GM10266 (cell line): ENCODE results near the gene ZCCHC3.
"Not testable (repeated sequence)": the region's sequence is repeated elsewhere in the genome, so short reads cannot be mapped to it uniquely, and the experiment has no call there.

Experiments used
- DNase-seq: peaks from one replicate; pipeline ENCODE4 v3.0.0; 2012; ENCODE audit errors: extremely low spot score
- CTCF ChIP-seq: IDR thresholded peaks from 2 replicates; pipeline ENCODE4 v1.5.1; 2012; ENCODE audit warnings: mild to moderate bottlenecking, low read depth; ENCODE audit not compliant: control insufficient read depth, insufficient read depth; ENCODE audit errors: missing control alignments

The ZCCHC3 gene

GRCh38 chr20:327186-328026, 30.0 kb downstream of the ZCCHC3 start:
- no peak for TF ChIP-seq CTCF
- DNase-seq, result peak; percentile 97

- no peak for DNase-seq
- no peak for TF ChIP-seq CTCF
These were observed 30.9 kb downstream of the ZCCHC3 start for GRCh38 chr20:328027-328974.

GRCh38 chr20:328975-329695, 31.8 kb downstream of the ZCCHC3 start:
- DNase-seq, result no peak
- no peak for TF ChIP-seq CTCF

- DNase-seq, result no peak
- TF ChIP-seq CTCF, result no peak
These were observed 32.5 kb downstream of the ZCCHC3 start for GRCh38 chr20:329851-330232.

DNA sequence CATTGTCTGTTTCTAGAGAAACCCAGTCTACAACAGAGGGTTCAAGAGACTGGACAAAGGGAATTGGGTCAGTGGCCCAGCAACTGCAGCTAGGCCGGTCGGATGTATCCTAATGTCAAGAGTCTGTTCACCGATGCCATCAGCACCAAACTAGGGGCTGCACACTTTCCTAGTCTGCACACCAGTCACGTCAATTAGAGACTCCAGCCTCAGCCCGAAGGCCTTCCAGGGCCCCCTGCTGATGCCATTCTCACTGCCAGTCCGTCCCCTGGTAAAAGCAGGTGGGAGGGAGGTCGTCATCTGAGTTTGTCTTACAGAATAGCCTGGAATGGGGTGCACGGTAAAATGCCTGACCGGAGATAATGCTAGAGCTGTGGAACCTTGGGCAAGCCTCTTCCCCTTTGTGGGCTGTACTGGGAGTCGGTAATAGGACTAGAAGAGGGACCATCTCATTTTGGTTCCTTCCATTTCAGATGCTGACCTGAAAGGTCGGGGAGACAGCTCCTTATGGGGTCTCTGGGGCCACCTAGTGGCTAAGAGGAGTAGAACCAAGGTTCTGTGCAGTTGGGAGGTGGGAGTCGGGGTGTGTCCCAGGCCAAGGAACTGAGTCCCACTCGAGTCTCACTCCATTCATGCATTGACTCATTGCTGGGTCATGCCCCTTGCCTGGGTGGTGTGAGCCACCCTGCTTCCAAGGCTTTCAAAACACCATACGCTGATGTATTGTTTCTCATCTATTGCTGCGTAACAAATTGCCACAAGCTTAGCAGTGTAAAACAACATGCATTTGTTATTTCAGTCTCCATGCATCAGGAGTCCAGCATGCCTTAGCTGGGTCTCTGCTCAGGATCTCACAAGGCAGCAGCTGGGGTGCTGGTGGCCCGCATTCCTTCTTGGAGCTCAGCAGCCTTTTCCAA, 33.1 kb downstream of the ZCCHC3 start:
- DNase-seq, result peak; percentile 80
- peak; percentile 82 for TF ChIP-seq CTCF

GRCh38 chr20:334578-334977, 37.2 kb downstream of the ZCCHC3 start:
- no peak for DNase-seq
- no peak for TF ChIP-seq CTCF

DNA sequence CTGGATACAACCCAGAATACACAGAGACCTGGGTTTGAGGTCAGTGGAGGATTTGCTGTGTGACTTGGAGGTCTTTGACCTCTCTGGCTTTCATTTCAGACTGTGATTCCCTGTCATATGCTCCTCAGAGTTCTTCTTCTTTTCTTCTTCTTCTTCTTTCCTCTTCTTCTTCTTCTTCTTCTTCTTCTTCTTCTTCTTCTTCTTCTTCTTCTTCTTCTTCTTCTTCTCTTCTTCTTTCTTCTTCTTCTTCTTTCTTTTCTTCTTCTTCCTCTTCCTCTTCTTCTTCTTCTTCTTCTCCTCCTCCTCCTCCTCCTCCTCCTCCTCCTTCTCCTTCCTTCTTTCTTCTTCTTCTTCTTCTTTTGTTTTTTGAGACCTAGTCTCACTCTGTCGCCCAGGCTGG, 38.7 kb downstream of the ZCCHC3 start:
- not testable (repeated sequence) for DNase-seq
